Measurements from ENCODE around the gene SNAI3. TPM values are rescaled to one million over a fixed set of nuclear protein-coding genes. Genes with fewer than 3 reads are reported as not detected.

Gene SNAI3
- total RNA-seq, 3 donors from 2014 or later: 0.28 to 0.82 (median 0.55) TPM

DNA sequence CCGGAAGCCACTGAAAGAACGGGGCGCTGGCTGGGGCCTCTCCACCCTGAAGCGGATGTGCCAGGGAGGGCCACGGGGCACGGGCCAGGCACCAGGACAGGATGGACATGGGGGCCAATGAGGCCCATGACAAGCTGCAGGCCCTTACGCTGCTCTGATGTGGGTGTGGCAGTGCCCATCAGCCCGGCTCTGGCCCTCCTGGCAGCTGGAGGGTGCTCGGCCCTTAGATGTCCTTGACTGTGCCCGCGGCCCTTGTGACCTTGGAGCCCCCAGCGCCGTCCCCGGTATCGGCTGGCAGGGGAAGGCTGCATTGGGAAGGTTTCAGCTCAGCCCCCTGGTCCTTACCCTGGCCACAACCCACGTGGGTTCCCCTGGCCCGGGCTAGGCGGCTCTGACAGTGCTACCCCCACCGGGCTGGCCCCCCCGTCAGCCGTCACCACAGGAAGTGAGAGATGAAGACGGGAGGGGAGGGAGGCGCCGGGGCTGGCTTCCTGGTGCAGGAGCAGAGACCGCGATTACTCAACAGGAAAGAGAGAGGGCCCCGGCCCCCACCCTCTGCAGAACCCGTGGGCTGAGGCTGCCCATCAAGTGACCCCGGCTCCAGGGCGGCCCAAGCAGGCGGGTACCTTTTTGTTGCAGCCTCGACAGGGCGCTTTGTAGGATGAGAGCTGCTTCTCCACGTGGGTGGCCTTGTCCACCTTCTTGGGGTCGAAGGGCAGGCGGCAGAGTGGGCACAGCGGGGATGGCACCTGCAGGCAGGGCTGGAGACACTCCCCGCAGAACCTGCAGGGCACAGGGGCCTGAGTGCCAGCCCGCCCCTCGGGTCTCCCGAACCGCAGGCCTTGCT lies 14.6 kb upstream of the SNAI3 start:
- ATAC-seq (peak; percentile 78), DNase-seq (peak; percentile 88 to 98 (median 88))
- no peaks in the 10 kb centered on the region for H3K9me3 ChIP-seq
- TF ChIP-seq CTCF (IDR thresholded peaks at IDR 0.05): no peak
- intact Hi-C loops (cut with DNase I, micrococcal nuclease): no loop called here
- H3K4me1 ChIP-seq (ENCODE audit: low read depth): peaks cover 16% of the 10 kb centered on the region
- no peak overlapping the region for H3K4me3 ChIP-seq
- no peaks in the 10 kb centered on the region for H3K36me3 ChIP-seq (ENCODE audit: low read depth)

- intact Hi-C loops (cut with DNase I, micrococcal nuclease): no loop called here
- ATAC-seq (no peak), DNase-seq (no peak)
- Histone ChIP-seq H3K4me3 (no peak overlapping the region), H3K36me3 (ENCODE audit: low read depth) (no peaks in the 10 kb centered on the region), H3K9me3 (no peaks in the 10 kb centered on the region), H3K4me1 (ENCODE audit: low read depth) (peaks cover 12% of the 10 kb centered on the region)
- TF ChIP-seq CTCF (IDR thresholded peaks at IDR 0.05): no peak
Measured at GRCh38 chr16:88700322-88700635, 14.0 kb upstream of the SNAI3 start.

GRCh38 chr16:88699180-88699579 lies 12.9 kb upstream of the SNAI3 start:
- no peak overlapping the region for H3K4me3 ChIP-seq
- H3K4me1 ChIP-seq (ENCODE audit: low read depth): peaks cover 6% of the 10 kb centered on the region
- ATAC-seq (no peak), DNase-seq (no peak)
- intact Hi-C loops (cut with DNase I, micrococcal nuclease): no loop called here
- no peaks in the 10 kb centered on the region for H3K9me3 ChIP-seq
- H3K36me3 ChIP-seq (ENCODE audit: low read depth): no peaks in the 10 kb centered on the region
- TF ChIP-seq CTCF (IDR thresholded peaks at IDR 0.05): no peak

DNA sequence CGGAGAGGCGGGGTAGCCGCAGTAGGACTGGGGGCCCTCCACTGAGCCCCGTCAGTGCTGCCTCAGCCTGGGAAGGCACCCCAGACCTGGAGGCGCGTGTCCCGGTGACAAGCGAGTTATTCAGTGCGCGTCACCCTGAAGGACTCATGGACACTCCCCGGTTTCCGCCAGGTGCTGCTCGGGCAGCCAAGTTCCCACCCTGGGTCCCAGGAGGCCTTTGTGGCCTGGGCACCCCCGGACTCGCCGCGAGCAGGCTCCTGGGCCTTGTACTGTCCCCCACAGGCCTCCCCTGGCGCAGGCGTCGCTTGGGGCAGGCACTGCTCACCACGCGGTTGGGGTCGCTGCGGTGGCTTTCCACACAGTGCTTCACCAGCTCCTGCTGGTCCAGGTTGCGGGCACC lies 12.3 kb upstream of the SNAI3 start:
- Histone ChIP-seq H3K4me3 (no peak overlapping the region), H3K9me3 (no peaks in the 10 kb centered on the region), H3K36me3 (ENCODE audit: low read depth) (no peaks in the 10 kb centered on the region), H3K4me1 (ENCODE audit: low read depth) (peaks cover 6% of the 10 kb centered on the region)
- no peak for TF ChIP-seq CTCF (IDR thresholded peaks at IDR 0.05)
- intact Hi-C loops (cut with DNase I, micrococcal nuclease): no loop called here
- ATAC-seq (no peak), DNase-seq (no peak)

DNA sequence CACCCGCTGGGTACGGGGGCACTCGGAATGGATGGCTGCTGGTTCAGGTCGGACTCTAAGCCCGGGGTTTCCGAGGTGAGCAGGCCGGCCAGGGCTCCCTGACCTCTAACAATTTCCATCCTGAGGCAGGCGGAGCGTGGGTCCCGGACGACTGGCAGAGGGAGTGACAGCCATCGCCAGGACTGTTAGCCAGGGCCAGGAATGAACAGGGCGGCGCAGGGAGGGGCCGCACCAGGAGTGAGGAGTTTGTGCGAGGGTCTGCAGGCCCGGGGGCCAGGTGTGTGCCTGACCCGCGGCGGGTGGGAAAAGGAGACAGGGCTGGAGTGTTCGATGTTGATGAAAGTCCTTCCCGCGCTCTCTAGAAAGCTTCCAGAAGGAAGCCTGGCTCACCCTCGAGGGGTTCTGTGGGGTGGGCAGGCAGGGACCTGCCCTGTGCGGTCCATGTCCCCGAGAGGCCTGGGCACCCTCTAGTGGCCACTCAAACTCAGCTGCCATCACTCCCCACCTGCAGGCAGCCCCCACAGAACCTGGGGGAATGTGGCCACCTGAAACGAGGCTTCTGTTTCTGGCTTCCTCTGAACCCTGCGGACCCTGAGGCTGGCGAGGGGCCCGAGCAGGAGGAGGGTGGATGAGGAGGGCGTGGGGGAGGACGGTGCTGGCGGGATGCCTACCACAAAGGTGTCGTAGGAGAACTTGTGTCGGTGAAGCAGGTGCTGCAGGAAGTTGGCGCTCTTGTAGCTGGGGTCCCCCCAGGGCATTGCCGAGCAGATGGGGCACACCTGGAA lies 11.7 kb upstream of the SNAI3 start:
- no peak overlapping the region for H3K4me3 ChIP-seq
- ATAC-seq (no peak), DNase-seq (no peak)
- peaks cover 6% of the 10 kb centered on the region for H3K4me1 ChIP-seq (ENCODE audit: low read depth)
- H3K36me3 ChIP-seq (ENCODE audit: low read depth): no peaks in the 10 kb centered on the region
- H3K9me3 ChIP-seq: no peaks in the 10 kb centered on the region
- intact Hi-C loops (cut with DNase I, micrococcal nuclease): no loop called here
- TF ChIP-seq CTCF (IDR thresholded peaks at IDR 0.05): no peak

All from mucosa of descending colon (tissue), 3 donors.